Measurements from ENCODE around the gene DYRK4.

DNA sequence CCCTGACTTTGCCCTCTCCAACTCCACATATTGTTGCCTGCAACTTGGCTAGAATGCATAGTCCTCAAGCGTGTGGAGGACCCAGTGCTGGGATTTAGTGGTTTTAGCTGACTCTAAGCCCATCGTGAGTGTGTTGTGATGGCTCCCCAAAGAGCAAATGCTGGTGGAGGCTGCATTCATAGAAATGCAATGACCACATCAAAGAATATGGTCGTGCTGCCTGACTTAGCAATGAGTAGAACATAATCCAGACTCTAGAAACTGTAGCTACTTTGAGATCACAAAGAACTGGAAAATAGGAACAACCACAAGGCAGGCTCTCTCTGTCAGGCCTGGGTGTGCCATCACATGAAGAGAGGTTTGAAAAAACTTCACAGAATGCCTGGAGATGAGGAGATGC is 1.3 kb downstream of the DYRK4 start:
- TF ChIP-seq POLR2A (IDR thresholded peaks at IDR 0.05), result no peak
- TF ChIP-seq, protein P1, sequence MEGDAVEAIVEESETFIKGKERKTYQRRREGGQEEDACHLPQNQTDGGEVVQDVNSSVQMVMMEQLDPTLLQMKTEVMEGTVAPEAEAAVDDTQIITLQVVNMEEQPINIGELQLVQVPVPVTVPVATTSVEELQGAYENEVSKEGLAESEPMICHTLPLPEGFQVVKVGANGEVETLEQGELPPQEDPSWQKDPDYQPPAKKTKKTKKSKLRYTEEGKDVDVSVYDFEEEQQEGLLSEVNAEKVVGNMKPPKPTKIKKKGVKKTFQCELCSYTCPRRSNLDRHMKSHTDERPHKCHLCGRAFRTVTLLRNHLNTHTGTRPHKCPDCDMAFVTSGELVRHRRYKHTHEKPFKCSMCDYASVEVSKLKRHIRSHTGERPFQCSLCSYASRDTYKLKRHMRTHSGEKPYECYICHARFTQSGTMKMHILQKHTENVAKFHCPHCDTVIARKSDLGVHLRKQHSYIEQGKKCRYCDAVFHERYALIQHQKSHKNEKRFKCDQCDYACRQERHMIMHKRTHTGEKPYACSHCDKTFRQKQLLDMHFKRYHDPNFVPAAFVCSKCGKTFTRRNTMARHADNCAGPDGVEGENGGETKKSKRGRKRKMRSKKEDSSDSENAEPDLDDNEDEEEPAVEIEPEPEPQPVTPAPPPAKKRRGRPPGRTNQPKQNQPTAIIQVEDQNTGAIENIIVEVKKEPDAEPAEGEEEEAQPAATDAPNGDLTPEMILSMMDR (IDR thresholded peaks at IDR 0.05), result no peak

Data from ovary (tissue), 3 donors.